PC-3 (cell line): ENCODE results near the gene PPFIBP2.

Experiments
- CTCF ChIP-seq: fragments of 300-600 bp; sonication (generic); conservative IDR thresholded peaks from 2 replicates; pipeline ENCODE4 v1.5.1; 2017; ENCODE audit warnings: antibody characterized with exemption, low read depth, mild to moderate bottlenecking, low read length
- EZH2 ChIP-seq: fragments of 300-600 bp; sonication (generic); IDR thresholded peaks from one replicate; pipeline ENCODE4 v1.6.1; 2017; ENCODE audit warnings: antibody characterized with exemption, mild to moderate bottlenecking, low read length; ENCODE audit not compliant: unreplicated experiment
- EZH2phosphoT487 ChIP-seq: fragments of 300-600 bp; sonication (generic); IDR thresholded peaks from 2 replicates; pipeline ENCODE4 v1.6.1; 2018; ENCODE audit warnings: mild to moderate bottlenecking, antibody characterized with exemption, low read length, borderline replicate concordance

GRCh38 chr11:7527029-7527428, 13.2 kb downstream of the PPFIBP2 start:
- TF ChIP-seq CTCF (no peak), EZH2 (no peak), EZH2phosphoT487 (no peak)
